Cardiac muscle cell (in vitro differentiated cells and primary cell): Measurements from ENCODE around the gene GPR68. TPM values are rescaled to one million over a fixed set of nuclear protein-coding genes. Genes with fewer than 3 reads are reported as not detected.
A peak's percentile ranks its signal among the peaks of the same experiment; 100 is the strongest.
"Not testable (repeated sequence)": the region's sequence is repeated elsewhere in the genome, so short reads cannot be mapped to it uniquely, and the experiment has no call there.

Experiments used
- DNase-seq, 2 donors: peaks; one replicate each; pipeline versions ENCODE4 v3.0.0 to v3.0.0-alpha.2; 2010 to 2017; ENCODE audit warnings: low read depth in 1 of 2, low spot score in 1 of 2
- H3K27ac ChIP-seq: fragments of 200-600 bp; sonication (generic); 2 replicates; pipeline ENCODE4 v1.5.1; 2016
- H3K27me3 ChIP-seq: fragments of 200-600 bp; sonication (generic); 2 replicates; pipeline ENCODE4 v1.6.0; 2016; ENCODE audit warnings: control low read depth
- H3K36me3 ChIP-seq: fragments of 200-600 bp; sonication (generic); 2 replicates; pipeline ENCODE4 v1.5.1; 2016; ENCODE audit warnings: control low read depth
- H3K4me1 ChIP-seq: fragments of 200-600 bp; sonication (generic); 2 replicates; pipeline ENCODE4 v1.8.1; 2017; ENCODE audit warnings: low read depth, mild to moderate bottlenecking, mixed run types
- H3K4me3 ChIP-seq: fragments of 200-600 bp; sonication (generic); 2 replicates; pipeline ENCODE4 v1.5.1; 2016; ENCODE audit warnings: mild to moderate bottlenecking
- H3K9me3 ChIP-seq: fragments of 200-600 bp; sonication (generic); 2 replicates; pipeline ENCODE4 v1.5.1; 2017; ENCODE audit warnings: low read depth, mild to moderate bottlenecking, control low read depth
- CTCF ChIP-seq: IDR thresholded peaks from 2 replicates; pipeline ENCODE4 v1.5.1; 2012; ENCODE audit warnings: low read depth, mild to moderate bottlenecking, low read length
- polyA plus RNA-seq: library from polyadenylated mRNA; unstranded; fragments of >200 nt; fragmentation: Nextera tagmentation; extraction: Ambion mirVana; gene quantifications from 2 replicates; pipeline ENCODE4 v1.2.1, GENCODE V29; 2016
- total RNA-seq: library from RNA; depleted of rRNA; stranded (reverse); fragments of >200 nt; gene quantifications from 2 replicates; pipeline ENCODE4 v1.2.3, GENCODE V29; 2016

GPR68 gene
- total and polyA plus RNA-seq, 2 experiments from 2014 or later, result 0.22 to 0.42 TPM

GRCh38 chr14:91202234-91202974, 42.1 kb downstream of the GPR68 start:
- H3K27ac ChIP-seq, result no peak overlapping the region
- no peak for TF ChIP-seq CTCF
- no peaks in the 10 kb centered on the region for H3K27me3 ChIP-seq
- H3K4me1 ChIP-seq, result no peaks in the 10 kb centered on the region
- no peak overlapping the region for H3K4me3 ChIP-seq
- peaks cover 3% of the 10 kb centered on the region for H3K36me3 ChIP-seq
- no peaks in the 10 kb centered on the region for H3K9me3 ChIP-seq
- DNase-seq, result peak in 1 of 2 donors; percentile 81

GRCh38 chr14:91200802-91201201, 43.7 kb downstream of the GPR68 start:
- not testable (repeated sequence) for H3K27ac ChIP-seq, H3K36me3 ChIP-seq, H3K4me1 ChIP-seq, H3K4me3 ChIP-seq, DNase-seq, H3K27me3 ChIP-seq, H3K9me3 ChIP-seq

GRCh38 chr14:91197631-91198030, 46.9 kb downstream of the GPR68 start:
- no peak overlapping the region for H3K27ac ChIP-seq
- H3K4me3 ChIP-seq, result no peak overlapping the region
- H3K36me3 ChIP-seq, result peaks cover 7% of the 10 kb centered on the region
- H3K27me3 ChIP-seq, result no peaks in the 10 kb centered on the region
- TF ChIP-seq CTCF, result no peak
- H3K4me1 ChIP-seq, result no peaks in the 10 kb centered on the region
- no peaks in the 10 kb centered on the region for H3K9me3 ChIP-seq
- DNase-seq, result no peak

GRCh38 chr14:91195881-91196280, 48.6 kb downstream of the GPR68 start:
- H3K9me3 ChIP-seq, result no peaks in the 10 kb centered on the region
- no peak for TF ChIP-seq CTCF
- H3K4me3 ChIP-seq, result no peak overlapping the region
- H3K27ac ChIP-seq, result no peak overlapping the region
- H3K36me3 ChIP-seq, result peaks cover 7% of the 10 kb centered on the region
- H3K4me1 ChIP-seq, result no peaks in the 10 kb centered on the region
- no peak for DNase-seq
- no peaks in the 10 kb centered on the region for H3K27me3 ChIP-seq

GRCh38 chr14:91193069-91193468, 51.4 kb downstream of the GPR68 start:
- Histone ChIP-seq H3K27me3 (no peaks in the 10 kb centered on the region), H3K27ac (no peak overlapping the region), H3K9me3 (no peaks in the 10 kb centered on the region), H3K36me3 (peaks cover 8% of the 10 kb centered on the region), H3K4me3 (no peak overlapping the region), H3K4me1 (no peaks in the 10 kb centered on the region)
- peak in 1 of 2 donors; percentile 19 for DNase-seq
- no peak for TF ChIP-seq CTCF

DNA sequence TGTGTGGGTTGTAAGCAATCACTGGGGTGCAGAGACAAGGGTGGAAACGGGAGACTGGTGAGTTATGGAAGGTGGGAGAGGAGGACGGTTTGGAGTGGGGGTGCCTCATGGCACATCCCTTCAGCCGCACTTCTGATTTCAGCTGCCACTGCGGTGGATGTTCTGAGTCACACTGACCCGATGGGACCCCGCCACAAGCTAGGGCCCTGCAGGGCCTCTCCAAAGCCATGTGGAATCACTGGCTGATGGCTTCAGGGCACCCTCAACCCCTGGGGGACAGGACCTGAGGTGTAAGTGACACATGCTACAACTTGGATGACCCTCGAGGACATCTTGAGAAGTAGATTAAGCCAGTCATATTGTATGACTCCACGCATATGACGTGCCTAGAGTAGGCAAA, 53.7 kb downstream of the GPR68 start:
- no peaks in the 10 kb centered on the region for H3K4me1 ChIP-seq
- peaks cover 3% of the 10 kb centered on the region for H3K36me3 ChIP-seq
- no peak overlapping the region for H3K27ac ChIP-seq
- H3K9me3 ChIP-seq, result no peaks in the 10 kb centered on the region
- no peak for DNase-seq
- H3K27me3 ChIP-seq, result no peaks in the 10 kb centered on the region
- no peak for TF ChIP-seq CTCF
- H3K4me3 ChIP-seq, result no peak overlapping the region
